Measurements from ENCODE around the gene FBXW11.

Gene FBXW11

GRCh38 chr5:172050080-172050479 lies 43.6 kb upstream of the FBXW11 start:
- TF ChIP-seq CTCF (IDR thresholded peaks at IDR 0.05; ENCODE audit: low read depth, low read length, missing control alignments): no peak
- in situ Hi-C loops (cut with HindIII; ENCODE audit: low sequenced_read_pairs): no loop called here
- no peak overlapping the region for H3K4me3 ChIP-seq (ENCODE audit: low read depth, low read length)
- no peak for DNase-seq (ENCODE audit: low read depth)

- in situ Hi-C loops (cut with HindIII; ENCODE audit: low sequenced_read_pairs): no loop called here
- no peak for TF ChIP-seq CTCF (IDR thresholded peaks at IDR 0.05; ENCODE audit: low read depth, low read length, missing control alignments)
- DNase-seq (ENCODE audit: low read depth): no peak
- no peak overlapping the region for H3K4me3 ChIP-seq (ENCODE audit: low read depth, low read length)
Observed at GRCh38 chr5:172049226-172049796, 42.9 kb upstream of the FBXW11 start.

GRCh38 chr5:172048539-172049101 lies 42.2 kb upstream of the FBXW11 start:
- TF ChIP-seq CTCF (IDR thresholded peaks at IDR 0.05; ENCODE audit: low read depth, low read length, missing control alignments): no peak
- in situ Hi-C loops (cut with HindIII; ENCODE audit: low sequenced_read_pairs): no loop called here
- no peak for DNase-seq (ENCODE audit: low read depth)
- no peak overlapping the region for H3K4me3 ChIP-seq (ENCODE audit: low read depth, low read length)

GRCh38 chr5:172048170-172048422 lies 41.7 kb upstream of the FBXW11 start:
- TF ChIP-seq CTCF (IDR thresholded peaks at IDR 0.05; ENCODE audit: low read depth, low read length, missing control alignments): no peak
- DNase-seq (ENCODE audit: low read depth): no peak
- in situ Hi-C loops (cut with HindIII; ENCODE audit: low sequenced_read_pairs): no loop called here
- H3K4me3 ChIP-seq (ENCODE audit: low read depth, low read length): no peak overlapping the region

- in situ Hi-C loops (cut with HindIII; ENCODE audit: low sequenced_read_pairs): no loop called here
- no peak for DNase-seq (ENCODE audit: low read depth)
Observed at GRCh38 chr5:172046593-172046992, 40.2 kb upstream of the FBXW11 start.

GRCh38 chr5:172045315-172045632 lies 38.8 kb upstream of the FBXW11 start:
- no peak for DNase-seq (ENCODE audit: low read depth)
- in situ Hi-C loops (cut with HindIII; ENCODE audit: low sequenced_read_pairs): no loop called here
- no peak overlapping the region for H3K4me3 ChIP-seq (ENCODE audit: low read depth, low read length)
- no peak for TF ChIP-seq CTCF (IDR thresholded peaks at IDR 0.05; ENCODE audit: low read depth, low read length, missing control alignments)

More at GRCh38 chr5:172046593-172046992, 40.2 kb upstream of the FBXW11 start:
- no peak overlapping the region for H3K4me3 ChIP-seq (ENCODE audit: low read depth, low read length)
- no peak for TF ChIP-seq CTCF (IDR thresholded peaks at IDR 0.05; ENCODE audit: low read depth, low read length, missing control alignments)
